Activated CD4-positive, alpha-beta T cell treated with anti-CD3 and anti-CD28 coated beads for 24 hours (primary cell): ENCODE measurements around the gene HENMT1.
"Not testable (repeated sequence)": the region's sequence is repeated elsewhere in the genome, so short reads cannot be mapped to it uniquely, and the experiment has no call there.

Experiments used
- DNase-seq, 2 donors: peaks; one replicate each; pipeline ENCODE4 v3.0.0-alpha.2; 2020; ENCODE audit warnings: low read depth in 2 of 2

HENMT1 gene

DNA sequence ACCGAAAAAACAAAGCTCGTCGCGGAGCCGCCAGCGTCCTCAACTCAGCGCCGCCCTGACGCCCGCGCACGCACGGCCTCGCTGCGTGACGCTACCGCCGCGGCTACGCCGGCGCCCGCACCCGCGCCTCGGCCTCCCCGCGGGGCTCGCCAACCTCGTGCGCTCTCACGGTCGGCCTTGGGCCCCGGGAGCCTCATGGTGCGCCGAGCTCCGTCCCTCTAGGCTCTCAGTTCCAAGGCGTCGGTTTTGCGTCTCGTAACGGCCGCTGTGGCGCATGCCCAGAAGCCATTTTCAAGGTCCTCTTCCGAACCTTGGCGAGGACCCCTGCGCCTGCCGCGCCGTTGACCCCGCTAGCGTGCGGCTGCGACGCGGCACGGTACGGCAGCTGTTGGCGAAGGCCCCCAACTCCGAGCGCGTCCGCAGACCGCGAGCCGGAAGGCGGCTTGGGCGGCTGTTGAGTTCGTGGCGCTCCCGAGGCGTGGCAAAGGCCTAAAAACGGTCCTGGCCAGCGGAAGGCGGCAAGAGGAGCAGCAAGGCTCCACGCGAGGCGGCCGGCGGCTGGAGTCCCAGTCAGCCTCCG lies at the start of gene HENMT1:
HENMT1 (minus strand) TSS at position 64 of the 580 bp plus-strand sequence. CDS start 1,209 bp downstream, outside the sequence.
- DNase-seq, result peak; percentile 62 to 64

DNA sequence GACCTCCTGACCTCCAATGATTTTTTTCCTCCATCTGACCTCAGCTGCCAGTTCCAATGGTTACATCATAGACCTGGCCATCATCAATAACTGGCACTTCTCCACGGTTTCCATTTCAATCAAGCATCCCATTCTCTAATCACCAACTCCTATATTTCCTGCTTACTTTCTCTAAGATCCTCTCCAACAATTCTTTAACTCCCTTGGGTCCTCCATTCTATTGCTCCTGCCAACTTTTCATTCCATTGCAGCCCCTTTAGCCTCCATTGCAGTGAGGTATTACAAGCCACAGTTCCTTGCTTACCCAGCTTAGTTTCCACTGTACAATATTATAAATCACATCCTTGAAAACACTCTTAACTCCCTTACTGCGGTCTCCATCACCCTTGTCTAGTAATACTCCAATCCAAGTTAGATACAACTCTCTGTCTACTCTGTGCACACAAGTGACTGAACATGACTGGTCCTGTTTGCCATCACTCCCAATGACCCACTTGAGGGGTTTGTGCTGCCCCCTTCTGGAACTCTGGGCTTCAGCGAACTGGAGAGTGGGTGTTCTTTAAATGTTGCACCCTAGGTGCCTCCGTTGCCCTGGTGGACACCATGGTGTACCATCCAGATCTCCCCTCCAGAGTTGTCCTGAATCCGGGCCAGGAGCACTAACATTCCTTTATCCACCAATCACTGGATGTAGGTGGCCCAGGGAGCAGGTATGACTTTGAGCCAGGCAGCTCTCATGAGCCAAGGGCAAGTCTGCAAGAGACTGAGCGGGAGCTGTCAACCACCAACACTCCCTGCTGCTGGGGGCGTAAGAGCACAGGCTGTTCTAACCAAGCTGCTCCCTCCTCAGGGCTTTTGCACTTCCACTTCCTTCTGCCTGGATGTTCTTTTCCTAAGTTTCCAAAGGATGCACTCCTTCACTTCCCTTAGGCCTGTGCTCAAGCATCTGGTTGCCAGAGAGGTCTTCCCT lies 48.1 kb upstream of the HENMT1 start:
- peak in 1 of 2 donors; percentile 26 for DNase-seq

DNA sequence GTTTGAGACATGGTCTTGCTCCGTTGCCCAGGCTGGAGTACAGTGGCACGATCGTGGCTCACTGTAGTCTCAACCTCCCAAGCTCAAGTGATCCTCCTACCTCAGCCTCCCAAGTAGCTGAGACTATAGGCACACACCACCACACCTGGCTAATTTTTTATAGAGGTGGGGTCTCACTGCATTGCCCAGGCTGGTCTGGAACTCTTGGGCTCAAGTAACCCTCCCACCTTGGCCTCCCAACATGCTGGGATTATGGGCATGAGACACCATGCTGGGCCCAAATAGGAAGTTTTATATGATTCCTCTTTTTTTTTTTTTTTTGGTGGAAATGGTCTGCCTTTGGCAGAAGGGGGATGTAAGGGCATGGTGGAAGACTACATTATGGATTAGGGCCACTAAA lies 45.8 kb upstream of the HENMT1 start:
- no peak for DNase-seq

DNA sequence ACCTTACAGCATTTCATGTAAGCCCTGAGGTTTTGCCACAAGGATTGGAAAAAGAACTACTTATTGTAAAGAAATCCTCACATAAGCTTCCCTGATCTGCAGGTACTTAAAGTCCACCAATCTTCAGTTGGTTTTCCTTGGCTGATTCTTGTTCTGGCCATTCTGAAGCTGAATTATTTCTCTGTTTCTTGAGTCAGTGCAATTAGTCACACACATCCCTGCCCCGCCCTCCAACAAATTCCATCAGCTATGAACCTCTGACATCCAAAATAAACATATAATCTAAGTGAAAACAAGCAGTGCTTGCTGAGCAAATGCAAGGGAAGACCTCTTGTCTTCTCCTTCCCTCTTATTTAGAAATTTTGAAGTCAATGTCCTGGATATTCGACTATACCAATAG lies 43.6 kb upstream of the HENMT1 start:
- no peak for DNase-seq

DNA sequence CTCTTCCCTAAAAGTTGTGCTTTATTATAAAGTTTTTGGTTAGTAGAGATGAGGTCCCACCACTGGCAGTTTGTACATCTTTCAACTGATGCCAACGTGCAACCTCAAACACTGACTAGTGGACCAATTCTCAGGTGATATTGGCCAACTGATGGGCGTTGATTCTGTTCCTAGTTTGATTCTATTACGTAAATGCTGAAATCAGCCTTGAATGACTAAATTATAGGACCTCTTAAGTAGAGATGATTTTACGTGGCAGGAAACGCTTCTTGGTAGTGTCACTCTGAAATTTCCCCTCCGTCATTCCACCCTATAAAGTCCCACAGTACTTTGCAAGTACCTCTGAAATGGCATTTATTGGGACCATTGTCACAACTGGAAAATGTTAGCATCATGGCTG lies 43.0 kb upstream of the HENMT1 start:
- DNase-seq, result no peak

DNA sequence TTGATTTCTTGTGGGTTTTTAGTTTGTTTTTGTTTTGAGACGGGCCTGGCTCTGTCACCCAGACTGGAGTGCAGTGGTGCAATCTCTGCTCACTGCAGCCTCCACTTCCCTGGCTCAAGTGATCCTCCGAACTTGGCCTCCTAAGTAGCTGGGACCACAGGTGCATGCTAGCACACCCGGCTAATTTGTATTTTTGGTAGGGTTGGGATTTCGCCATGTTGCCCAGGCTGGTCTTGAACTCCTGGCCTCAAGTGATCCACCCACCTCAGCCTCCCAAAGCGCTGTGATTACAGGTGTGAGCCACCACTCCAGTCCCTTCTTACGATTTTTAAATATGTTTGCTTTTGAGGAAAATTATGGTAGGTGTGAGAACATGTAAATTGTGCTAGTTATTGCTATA lies 41.2 kb upstream of the HENMT1 start:
- DNase-seq, result not testable (repeated sequence)

DNA sequence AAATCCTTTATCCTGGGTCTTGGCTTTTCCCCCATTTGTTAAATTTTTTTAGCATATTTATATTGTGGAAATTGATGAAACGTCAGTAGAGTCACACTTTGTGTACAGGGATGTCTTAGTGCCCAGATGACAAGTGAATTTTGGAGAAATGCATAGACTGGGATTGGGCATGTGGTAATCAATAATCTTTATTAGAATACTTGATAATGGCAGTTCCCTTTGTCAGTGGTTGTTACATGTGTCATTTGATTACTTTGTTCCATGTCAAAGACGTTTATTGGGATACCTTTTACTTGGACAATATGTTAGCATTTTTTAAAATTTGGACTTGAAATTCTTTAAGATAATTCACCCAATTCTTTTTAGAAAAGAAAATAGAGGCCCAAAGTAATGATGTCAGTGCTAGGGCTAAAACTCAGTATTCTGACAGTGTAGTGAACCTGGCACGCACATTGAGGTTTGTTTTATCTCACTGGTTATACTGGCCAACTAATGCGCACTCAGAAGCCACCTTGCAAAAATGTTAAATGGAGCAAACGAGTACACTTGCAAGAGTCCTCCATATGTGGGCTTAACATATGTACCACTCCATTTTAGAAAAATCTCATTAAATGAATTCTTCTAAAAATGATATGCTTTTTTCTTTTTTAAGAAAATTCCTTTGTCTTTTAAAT lies 40.4 kb upstream of the HENMT1 start:
- DNase-seq, result no peak

DNA sequence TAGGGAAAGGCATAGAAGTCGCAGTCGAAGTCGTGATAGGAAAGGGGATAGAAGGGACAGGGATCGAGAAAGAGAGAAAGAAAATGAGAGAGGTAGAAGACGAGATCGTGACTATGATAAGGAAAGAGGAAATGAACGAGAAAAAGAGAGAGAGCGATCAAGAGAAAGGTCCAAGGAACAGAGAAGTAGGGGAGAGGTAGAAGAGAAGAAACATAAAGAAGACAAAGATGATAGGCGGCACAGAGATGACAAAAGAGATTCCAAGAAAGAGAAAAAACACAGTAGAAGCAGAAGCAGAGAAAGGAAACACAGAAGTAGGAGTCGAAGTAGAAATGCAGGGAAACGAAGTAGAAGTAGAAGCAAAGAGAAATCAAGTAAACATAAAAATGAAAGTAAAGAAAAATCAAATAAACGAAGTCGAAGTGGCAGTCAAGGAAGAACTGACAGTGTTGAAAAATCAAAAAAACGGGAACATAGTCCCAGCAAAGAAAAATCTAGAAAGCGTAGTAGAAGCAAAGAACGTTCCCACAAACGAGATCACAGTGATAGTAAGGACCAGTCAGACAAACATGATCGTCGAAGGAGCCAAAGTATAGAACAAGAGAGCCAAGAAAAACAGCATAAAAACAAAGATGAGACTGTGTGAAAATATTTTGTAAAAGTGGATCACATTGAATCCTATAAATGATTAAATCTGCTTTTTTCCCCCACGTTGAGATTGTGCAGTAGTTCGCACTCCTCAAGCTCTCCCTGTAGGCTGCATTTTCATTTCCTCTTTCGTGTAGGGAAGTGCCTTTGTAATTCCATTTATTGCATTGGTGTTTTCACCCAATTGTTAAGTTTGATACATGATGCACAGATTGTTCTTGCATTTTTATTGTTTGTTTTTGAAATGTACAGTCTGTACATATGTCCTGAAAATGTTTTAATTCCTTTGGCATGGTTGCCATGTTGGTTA lies 38.8 kb upstream of the HENMT1 start:
- no peak for DNase-seq

DNA sequence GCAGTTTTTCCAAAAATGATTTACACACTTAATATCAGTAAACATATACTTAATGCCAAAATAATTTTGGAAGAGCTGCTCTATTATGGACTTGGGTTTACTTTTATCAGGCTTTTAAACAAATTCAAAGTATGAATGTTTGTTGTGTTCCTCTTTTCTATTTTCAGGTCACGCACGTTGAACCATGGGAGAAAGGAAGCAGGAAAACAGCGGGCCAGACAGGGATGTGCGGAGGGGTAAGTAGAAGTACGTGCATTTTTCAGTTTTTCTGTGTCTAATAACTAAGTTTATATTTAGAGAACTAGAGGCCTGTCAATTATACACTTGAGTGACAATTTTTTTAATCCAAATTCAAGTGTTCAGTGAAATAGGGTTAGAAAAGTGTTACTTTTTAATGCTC lies 34.6 kb upstream of the HENMT1 start:
- DNase-seq, result no peak

DNA sequence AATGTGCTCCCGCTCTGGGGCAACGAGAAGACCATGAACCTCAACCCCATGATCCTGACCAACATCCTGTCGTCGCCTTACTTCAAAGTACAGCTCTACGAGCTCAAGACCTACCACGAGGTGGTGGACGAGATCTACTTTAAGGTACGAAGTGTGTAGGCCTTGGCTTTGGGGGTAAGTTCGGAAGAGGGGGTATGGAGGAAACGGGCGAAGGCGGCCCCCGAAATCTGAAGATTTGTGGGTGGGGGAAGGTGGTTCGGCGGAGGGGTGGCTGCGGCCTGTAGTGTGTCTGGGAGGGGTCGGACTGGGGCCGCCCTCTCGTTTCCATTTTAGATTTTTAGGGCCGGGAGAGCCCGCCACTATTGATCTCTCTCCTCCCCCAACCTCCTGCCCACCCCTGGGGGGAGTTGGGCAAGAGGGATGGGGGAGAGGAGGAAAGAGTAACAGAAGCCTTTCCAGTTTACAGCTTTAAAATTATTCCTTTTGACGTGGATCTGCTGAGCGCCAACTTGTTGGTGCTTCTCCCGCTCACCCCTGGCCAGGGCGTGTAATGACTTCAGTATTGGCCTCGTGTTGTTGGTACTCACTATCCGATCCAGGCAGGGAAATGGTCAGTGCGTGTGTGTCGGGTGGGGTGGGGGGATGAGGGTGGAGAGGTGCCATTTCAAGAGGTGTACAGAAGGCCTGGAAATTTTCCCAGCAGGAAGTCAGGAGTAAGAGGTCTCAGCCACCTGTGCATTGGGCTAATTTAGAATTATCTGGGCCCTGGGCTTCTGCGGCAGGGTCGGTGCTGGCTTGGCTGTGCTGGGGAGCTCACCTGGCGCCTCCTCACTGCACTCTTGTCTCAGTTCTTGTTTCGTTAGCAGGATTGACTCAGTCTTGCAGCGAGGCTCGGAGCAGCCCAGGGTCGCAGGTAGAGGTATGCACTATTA lies 32.1 kb upstream of the HENMT1 start:
- peak in 1 of 2 donors; percentile 39 for DNase-seq

DNA sequence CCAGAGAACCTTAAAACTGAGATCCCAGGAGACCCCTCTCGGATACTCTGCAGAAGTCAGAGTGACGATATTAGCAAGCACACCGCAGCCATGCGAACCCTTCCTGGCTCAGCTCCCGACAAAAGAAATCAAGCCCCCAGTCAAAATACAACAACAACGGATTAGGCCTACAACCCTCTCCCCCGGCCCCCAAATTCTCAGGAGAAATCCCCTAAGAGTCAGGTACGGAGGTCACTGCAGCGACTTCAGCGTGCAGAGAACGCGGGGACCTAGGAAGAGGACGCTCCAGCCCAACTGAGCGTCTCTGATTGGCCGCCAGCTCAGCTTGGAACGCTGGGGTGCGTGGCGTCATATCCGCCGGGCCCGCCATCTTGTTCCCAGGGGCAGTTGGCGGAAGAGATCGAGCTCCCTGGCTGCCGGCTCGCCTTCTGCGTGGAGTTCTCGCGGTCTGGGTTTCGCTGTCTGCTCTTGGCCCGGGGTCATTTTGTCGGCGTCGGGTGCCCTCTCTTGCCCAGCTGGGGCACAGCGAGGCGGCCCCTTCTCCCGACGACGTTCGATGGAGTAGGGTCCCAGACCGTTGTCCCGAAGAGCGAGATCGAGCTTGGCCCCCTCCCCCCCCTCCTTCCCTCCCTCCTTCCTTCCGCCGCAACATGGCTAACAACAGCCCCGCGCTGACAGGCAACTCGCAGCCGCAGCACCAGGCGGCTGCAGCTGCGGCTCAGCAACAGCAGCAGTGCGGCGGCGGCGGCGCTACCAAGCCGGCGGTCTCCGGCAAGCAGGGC lies 31.2 kb upstream of the HENMT1 start, which contains the start of gene PRPF38B:
PRPF38B (plus strand) TSS at position 369 of the 782 bp plus-strand sequence; CDS start at position 651, 282 bp downstream.
- peak; percentile 85 to 88 for DNase-seq

DNA sequence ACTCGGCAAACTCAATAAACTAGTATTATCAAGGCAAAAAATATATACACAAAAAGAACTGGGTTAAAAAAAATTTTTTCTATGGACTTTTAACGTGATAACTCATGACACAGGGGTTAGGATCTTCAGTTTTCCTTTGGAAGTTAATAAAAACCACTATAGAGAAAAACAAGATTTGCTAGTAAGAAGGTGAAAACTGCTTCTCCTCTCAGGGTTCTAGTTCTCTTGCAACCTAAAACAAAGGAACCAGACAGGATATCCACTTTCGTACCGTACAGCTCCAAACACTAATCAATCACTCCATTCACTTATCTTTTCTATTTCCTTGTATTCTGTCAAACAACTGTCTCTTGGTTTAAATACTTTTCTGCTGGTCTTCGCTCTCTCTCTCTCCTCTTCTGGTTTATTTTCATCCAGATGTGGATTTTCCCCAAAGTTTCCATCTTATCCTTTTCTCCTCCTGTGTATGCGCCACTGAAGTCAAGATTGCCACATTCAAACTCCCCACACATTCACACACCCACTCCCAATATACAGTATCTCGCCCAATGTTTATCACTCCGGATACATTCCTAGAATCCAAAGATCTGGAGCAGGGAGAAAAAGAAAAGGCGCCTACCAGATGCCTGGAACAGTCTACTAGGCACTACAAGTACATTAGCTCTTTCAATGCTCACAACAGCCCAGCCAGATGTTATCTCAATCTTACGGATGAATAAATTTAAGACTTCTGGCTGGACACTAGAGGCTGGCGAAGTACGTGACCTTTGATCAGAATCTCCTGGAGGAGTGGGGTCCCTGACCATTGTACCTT lies 30.4 kb upstream of the HENMT1 start:
- DNase-seq, result no peak

DNA sequence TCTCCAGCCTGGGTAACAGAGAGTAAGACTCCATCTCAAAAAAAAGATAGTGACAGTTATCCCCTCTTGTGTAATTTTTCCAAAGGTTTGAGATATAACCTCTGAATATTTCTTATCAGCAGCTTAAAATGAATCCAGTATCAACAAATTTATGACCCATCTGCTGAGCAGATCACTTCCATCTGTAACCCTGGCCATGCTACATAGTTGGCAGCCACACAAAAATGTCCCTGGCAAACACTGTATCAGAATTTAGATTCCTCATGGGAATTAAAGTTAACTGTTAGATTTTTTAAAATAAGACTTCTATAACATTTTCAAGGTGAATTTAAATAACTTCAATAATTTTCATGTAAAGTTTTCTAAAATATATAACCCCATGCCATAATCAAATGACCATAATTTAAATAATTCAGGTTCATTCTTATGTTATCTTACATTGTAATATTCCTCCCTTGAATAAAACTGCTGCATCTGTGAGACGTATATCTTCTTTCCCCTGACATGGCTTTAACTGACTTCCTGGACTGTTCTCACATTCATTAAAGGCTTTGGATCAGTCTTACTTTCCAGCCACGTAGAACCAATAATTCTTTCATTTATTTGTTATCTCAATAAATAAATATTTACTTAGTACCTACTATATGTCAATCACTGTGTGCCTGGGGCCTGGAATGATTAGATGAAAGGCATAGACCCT lies 25.9 kb upstream of the HENMT1 start:
- DNase-seq, result no peak

DNA sequence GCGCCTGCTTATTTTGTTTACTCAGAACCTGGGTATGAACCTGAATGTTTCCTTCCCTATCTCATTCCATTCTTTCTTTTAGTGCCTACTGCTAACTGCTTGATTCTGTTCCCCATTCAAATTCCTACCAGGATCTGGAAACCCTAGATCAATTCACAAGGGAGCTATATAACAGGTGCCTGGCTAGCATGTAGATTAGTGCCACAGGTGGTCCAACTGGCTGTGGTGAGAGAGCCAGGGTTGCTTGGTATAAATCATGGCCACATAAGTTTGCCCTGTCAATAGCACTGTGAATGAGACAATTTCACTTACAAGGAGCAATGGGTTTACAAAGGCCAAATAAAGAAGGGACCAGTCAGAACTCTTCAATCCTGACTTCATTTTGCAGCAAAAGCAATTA lies 24.6 kb upstream of the HENMT1 start:
- no peak for DNase-seq

DNA sequence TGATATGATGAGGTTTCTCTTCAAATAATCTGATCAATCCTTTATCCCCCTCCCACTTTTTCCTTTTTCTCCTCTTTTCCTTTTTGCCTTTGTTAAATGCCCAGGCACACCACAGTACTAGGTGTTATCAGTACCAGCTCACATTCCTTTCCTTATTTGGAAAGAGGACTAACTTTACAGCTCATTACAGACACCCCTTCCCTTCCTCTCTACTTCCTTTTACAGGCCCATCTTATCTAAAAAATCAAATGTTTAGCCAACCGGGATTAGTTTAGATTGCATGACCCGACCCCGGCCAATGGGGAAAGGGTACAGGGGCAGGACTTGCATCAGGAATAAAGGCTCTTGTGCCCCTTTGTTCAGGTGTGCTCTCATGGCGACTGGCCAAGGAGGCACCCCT lies 20.8 kb upstream of the HENMT1 start:
- not testable (repeated sequence) for DNase-seq

DNA sequence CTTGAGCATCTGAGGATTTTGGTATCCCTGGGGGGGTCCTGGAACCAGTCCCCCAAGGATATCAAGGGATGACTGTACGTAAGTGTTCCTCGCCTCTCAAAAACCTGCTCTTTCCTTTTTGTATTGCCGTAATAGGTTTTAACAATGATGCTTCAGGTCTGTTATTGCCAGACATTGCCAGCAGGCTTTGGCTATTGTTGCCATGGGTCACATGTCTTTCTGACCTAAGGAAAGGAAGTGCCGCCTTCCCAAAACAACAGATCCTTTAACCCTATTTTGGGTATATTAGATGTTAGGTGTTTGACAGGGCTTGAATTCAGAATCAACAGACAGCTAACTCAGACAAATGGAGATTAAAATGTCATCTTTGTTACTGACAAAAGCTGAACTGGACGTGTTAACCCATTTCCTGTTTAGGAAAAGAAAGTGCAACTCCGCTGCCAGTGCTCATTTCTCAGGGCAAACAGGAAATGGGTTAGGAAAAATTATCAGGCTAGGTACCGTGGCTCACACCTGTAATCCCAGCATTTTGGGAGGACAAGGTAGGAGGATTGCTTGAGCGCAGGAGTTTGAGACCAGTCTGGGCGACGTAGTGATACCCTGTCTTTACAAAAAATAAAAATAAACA lies 18.8 kb upstream of the HENMT1 start:
- no peak for DNase-seq

DNA sequence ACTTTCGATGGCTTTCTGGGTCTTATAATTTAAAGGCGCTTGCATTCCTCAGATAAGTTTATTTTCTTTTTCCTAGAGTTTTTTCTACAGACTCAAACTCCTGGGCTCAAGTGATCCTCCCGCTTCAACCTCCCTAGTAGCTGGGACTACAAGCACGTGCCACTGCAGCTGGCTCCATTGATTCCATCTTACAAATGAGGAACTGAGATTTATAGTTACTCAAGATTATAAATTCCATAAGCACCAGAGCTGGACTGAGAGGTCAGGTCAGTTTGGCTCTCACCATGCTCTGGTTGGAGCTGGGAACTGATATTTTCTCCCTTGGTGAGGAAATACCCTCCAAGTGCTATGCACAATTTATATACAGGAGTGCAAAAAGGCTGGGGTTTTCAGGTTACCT lies 17.8 kb upstream of the HENMT1 start:
- DNase-seq, result no peak
